Sciatic nerve (tissue), 2 donors: ENCODE data around the gene KRT76. TPM values are rescaled to one million over a fixed set of nuclear protein-coding genes. Genes with fewer than 3 reads are reported as not detected.
"Not testable (repeated sequence)": the region's sequence is repeated elsewhere in the genome, so short reads cannot be mapped to it uniquely, and the experiment has no call there.

Experiments used
- ATAC-seq: fragments of 200-7000 bp; cut with Tn5 transposase; one replicate; pipeline ENCODE4 v1.9.1; 2020; ENCODE audit warnings: mild to moderate bottlenecking, moderate library complexity
- DNase-seq: peaks from one replicate; pipeline ENCODE4 v3.0.0-alpha.2; 2020; ENCODE audit warnings: low spot score
- intact Hi-C: fragments of 100-400 bp; cut with DNase I; formaldehyde crosslinking; loops from one replicate; pipeline ENCODE4 v1.14.2; 2022
- total RNA-seq: library from RNA; stranded (reverse); fragmentation: NEBNext Ultra II Directional; extraction: Animal tissue kit (Norgen Biotek cat#: 25700); gene quantifications from one replicate; pipeline ENCODE4 v1.2.1, GENCODE V29; 2021
- donor health status: DM: no; HTN: no; CAD: no.
- donor health status: DM: no; HTN: no; CAD: no.

KRT76 gene
- total RNA-seq, 1 donor from 2014 or later, result not detected

GRCh38 chr12:52767427-52767826 is 9.7 kb downstream of the KRT76 start:
- ATAC-seq (no peak), DNase-seq (no peak)
- intact Hi-C loops, result no loop called here

GRCh38 chr12:52767020-52767379 is 10.1 kb downstream of the KRT76 start:
- DNase-seq, result no peak
- no peak for ATAC-seq
- intact Hi-C loops, result no loop called here

GRCh38 chr12:52766351-52767019 is 10.7 kb downstream of the KRT76 start:
- DNase-seq (no peak), ATAC-seq (no peak)
- intact Hi-C loops, result no loop called here

GRCh38 chr12:52765702-52766101 is 11.4 kb downstream of the KRT76 start:
- DNase-seq (no peak), ATAC-seq (no peak)
- intact Hi-C loops, result no loop called here

GRCh38 chr12:52763991-52764390 is 13.2 kb downstream of the KRT76 start:
- no peak for DNase-seq
- intact Hi-C loops, result no loop called here
- no peak for ATAC-seq

GRCh38 chr12:52763036-52763659 is 14.0 kb downstream of the KRT76 start:
- intact Hi-C loops, result no loop called here
- no peak for DNase-seq
- no peak for ATAC-seq

GRCh38 chr12:52761802-52762201 is 15.3 kb downstream of the KRT76 start:
- intact Hi-C loops, result no loop called here
- DNase-seq (no peak), ATAC-seq (no peak)

- DNase-seq, ATAC-seq, intact Hi-C loops: not testable (repeated sequence)
Measured at GRCh38 chr12:52761218-52761617, 15.9 kb downstream of the KRT76 start.

- intact Hi-C loops, result no loop called here
- ATAC-seq, result no peak
- DNase-seq, result no peak
Measured at GRCh38 chr12:52760623-52761022, 16.5 kb downstream of the KRT76 start.

GRCh38 chr12:52759695-52760094 is 17.4 kb downstream of the KRT76 start:
- no peak for DNase-seq
- intact Hi-C loops, result no loop called here
- ATAC-seq, result no peak

GRCh38 chr12:52759218-52759617 is 17.9 kb downstream of the KRT76 start:
- intact Hi-C loops, result no loop called here
- no peak for ATAC-seq

GRCh38 chr12:52757449-52758176 is 19.5 kb downstream of the KRT76 start:
- no peak for ATAC-seq
- DNase-seq, result no peak
- intact Hi-C loops, result no loop called here

More at GRCh38 chr12:52759218-52759617, 17.9 kb downstream of the KRT76 start:
- DNase-seq, result no peak

- intact Hi-C loops, result no loop called here
- ATAC-seq, result no peak
- DNase-seq, result no peak
Measured at GRCh38 chr12:52756281-52756960, 20.7 kb downstream of the KRT76 start.

GRCh38 chr12:52755533-52755932 is 21.6 kb downstream of the KRT76 start:
- ATAC-seq (no peak), DNase-seq (no peak)
- intact Hi-C loops, result no loop called here

GRCh38 chr12:52754135-52754534 is 23.0 kb downstream of the KRT76 start:
- ATAC-seq (no peak), DNase-seq (no peak)
- intact Hi-C loops, result no loop called here

- DNase-seq (no peak), ATAC-seq (no peak)
- intact Hi-C loops, result no loop called here
Measured at GRCh38 chr12:52753283-52753682, 23.9 kb downstream of the KRT76 start.

- no peak for DNase-seq
- intact Hi-C loops, result no loop called here
- ATAC-seq, result no peak
Measured at GRCh38 chr12:52752516-52752915, 24.6 kb downstream of the KRT76 start.

- intact Hi-C loops, result no loop called here
- ATAC-seq (no peak), DNase-seq (no peak)
Measured at GRCh38 chr12:52751795-52752194, 25.4 kb downstream of the KRT76 start.

GRCh38 chr12:52750532-52750931 is 26.6 kb downstream of the KRT76 start:
- ATAC-seq, intact Hi-C loops, DNase-seq: not testable (repeated sequence)

GRCh38 chr12:52749827-52750226 is 27.3 kb downstream of the KRT76 start:
- DNase-seq, result no peak
- intact Hi-C loops, result no loop called here
- no peak for ATAC-seq
